OCI-M1 (cell line): ENCODE measurements around the gene FBXO3.

Experiments
- DNase-seq: peaks from one replicate; lab custom pipeline; 2025; lab: John Stamatoyannopoulos, UW

FBXO3 gene

GRCh38 chr11:33772300-33772699, 2.0 kb downstream of the FBXO3 start:
- DNase-seq, result no peak

DNA sequence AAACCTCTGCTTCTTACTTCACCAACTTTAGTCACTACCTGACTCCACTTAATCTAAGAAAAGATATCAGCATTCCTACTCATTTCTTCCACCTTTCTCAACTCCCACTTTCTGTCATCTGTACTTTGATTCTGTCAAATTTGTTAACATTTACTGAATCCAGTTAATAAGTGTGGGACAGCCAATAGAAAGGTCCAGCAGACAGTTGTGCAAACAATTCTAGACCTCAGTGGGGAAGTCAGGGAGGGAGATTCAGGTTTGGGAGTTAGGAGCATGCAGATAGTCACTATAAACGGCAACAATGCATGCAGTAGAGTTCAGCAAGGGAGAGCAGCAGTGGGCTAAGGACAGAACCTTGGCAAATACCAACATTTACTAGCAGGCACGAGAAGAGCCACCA, 4.1 kb downstream of the FBXO3 start:
- no peak for DNase-seq

- DNase-seq, result no peak
Measured at GRCh38 chr11:33769542-33769941, 4.8 kb downstream of the FBXO3 start.

GRCh38 chr11:33767624-33768023, 6.7 kb downstream of the FBXO3 start:
- no peak for DNase-seq

DNA sequence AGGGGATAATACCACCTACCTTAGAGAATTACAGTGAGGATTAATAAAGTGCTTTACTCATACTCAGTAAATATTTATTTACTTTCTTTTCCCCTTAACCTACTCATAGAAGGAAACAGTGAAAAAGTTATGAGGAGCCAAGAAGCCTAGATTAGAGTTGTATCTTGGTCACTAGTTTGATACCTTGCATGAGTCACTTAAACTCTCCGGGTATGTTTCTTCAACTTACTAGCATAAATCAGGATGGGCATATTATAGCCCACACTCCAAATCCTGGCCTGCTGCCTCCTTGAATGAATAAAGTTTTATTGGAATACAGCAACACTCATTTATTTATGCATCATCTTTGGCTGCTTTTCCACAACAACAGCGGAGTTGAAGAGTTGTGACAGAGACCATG, 8.2 kb downstream of the FBXO3 start:
- no peak for DNase-seq

- no peak for DNase-seq
Measured at GRCh38 chr11:33761471-33761870, 12.8 kb downstream of the FBXO3 start.

GRCh38 chr11:33753304-33753967, 20.9 kb downstream of the FBXO3 start:
- no peak for DNase-seq

DNA sequence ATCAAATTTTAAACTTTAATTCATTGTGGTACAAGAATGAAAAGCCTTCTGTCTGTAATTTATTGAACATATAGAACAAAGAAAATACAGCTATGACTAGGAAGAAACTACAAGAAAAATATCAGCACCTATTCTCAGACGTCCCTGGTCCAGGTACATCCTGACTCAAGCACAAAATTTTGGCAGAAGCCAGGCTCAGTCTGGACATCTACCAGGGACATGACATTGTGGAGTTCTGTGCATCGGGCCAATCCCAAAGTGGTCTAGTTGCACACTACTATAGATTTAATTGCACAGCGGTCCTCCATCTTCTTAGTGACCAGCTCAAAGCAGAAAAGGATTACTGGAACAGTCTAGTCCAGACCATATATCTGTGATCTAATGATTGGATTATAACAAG, 22.4 kb downstream of the FBXO3 start:
- DNase-seq, result no peak

DNA sequence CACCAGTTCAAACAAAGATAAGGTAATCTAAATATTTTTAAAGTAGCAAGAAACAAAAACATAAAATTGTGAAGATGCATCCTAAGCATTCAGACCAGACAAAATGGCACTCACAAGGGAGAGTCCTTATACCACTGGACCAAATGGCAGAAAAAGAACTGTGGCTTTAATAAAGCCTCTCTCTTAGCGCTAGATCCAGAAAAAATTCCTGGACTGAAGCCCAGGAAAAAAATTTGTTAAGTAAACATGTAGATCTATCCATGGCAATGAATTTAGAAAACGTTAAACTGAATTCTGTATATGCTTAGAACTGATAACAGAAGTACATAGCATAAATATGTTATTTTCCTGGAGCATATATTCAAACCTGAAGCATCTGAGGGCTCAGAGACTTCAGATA, 26.3 kb downstream of the FBXO3 start:
- DNase-seq, result no peak

- DNase-seq, result no peak
Measured at GRCh38 chr11:33743291-33743690, 31.0 kb downstream of the FBXO3 start.

DNA sequence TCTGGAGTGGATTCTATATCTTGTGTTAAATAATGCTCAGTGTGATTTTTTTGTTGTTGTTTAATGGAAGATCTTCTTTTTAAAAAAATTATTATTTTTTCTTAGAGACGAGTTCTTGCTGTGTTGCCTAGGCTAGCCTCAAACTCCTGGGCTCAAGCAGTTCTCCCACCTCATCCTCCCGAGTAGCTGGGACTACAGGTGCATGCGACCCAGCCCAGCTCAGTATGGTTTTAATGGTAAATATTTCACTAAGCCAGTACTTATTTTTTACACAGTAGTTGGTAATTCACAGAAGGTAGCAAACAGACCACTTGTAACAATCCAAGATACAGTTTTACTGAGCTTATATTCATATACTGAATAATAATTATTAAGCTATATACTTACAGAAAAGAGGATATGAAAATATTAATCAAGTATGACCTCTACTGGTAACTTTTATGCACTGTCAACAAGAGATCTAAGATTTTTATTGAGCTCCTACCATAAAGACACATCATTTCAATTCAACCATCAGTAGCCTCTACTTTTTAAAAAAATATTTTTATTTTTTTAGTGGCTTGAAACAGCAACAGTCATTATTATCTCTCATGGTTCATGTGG, 32.0 kb downstream of the FBXO3 start:
- DNase-seq, result peak; percentile 62

DNA sequence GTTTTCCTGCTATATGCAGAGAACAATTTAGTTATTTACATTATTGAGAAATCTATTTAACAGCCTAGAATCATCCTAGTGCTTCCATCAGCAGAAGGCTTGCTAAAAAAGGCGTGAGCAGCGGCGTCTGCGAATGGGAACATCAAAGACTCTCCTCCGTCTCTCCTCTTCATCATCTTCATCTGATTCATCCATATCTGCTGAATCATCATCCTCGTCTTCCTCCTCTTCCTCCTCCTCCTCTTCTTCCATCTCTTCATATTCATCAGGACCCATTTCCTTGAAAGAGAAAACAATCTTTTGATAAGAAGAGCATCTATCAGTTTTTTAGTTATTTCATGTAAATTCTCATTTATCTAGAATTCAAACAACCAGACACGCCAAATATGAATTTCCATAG, 32.5 kb downstream of the FBXO3 start:
- no peak for DNase-seq

DNA sequence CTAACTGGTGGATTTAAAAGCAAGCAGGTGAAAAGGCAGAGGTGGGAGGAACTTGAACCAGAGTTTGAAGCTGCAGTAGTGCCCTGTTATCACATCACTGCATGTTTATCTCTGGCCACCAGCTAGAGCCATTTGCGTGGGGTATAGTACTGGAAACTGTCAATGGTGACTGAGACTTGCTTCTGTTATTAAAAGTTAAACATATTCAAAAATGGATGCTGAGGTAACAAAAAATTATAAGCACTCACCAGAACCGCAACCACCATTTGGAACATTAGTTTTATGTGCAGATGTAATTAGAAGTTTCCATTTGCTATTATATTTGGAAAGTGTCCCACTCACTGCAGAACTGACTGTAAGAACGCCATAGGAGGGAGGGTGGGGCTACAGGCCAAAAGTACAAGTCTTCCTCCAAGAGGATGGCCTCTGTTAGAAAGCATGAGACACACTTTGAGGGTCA, 36.9 kb downstream of the FBXO3 start:
- DNase-seq, result peak; percentile 88

GRCh38 chr11:33736148-33736812, 38.0 kb downstream of the FBXO3 start, which contains the start of gene CD59:
Gene CD59 (minus strand): TSS chr11:33736423. CDS start chr11:33722445, 13,978 bp downstream.
- DNase-seq, result peak; percentile 95

DNA sequence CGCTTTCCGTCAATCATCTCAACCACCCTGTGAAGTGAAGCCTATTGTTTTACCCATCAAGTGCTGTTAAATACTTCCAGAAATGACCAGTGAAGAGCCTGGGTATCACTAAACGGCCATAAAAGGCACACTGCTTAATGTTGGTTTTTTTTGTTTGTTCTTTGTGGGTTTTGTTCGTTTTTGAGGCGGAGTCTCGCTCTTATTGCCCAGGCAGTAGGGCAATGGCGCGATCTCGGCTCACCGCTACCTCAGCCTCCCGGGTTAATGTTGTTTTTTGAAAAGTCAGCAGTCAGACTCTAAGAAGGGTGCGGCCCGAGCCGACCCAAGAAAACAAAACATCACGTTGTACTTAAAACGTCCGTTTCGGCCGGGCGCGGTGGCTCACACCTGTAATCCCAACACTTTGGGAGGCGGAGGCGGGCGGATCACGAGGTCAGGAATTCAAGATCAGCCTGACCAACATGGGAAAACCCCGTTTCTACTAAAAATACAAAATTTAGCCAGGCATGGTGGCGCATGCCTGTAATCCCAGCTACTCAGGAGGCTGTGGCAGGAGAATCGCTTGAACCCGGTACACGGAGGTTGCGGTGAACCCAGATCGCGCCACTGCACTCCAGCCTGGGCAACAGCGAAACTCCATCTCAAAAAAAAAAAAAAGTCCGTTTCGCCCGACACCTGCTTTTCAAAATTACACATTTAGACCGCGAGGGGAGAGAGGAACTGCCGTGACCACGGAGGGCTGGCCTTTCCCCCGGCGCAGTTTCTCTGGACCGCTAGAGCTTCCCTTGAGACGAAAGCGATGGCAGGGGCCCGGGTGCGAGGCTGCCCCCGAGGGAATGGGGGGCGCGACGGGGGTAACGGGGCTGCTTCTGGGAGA, 38.8 kb downstream of the FBXO3 start:
- peak; percentile 75 for DNase-seq

GRCh38 chr11:33734441-33735270, 39.7 kb downstream of the FBXO3 start:
- DNase-seq, result peak; percentile 50

DNA sequence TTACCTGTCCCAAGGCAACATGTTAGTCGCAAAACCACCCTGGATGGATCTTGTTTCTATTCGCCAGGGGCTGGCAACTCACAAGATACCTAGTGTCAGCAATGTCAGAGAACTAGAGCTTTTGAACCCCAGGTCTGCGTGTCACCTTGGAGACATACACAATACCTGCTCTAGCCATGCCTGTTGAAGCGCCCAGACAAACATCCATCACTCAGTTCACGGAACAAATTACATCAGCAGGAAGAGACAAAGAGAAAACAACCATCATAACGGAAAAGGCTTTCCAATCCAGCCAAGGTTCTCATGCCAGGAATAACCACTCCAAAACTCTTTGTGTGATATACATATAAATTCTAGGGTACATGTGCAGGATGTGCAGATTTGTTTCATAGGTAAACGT, 40.3 kb downstream of the FBXO3 start:
- no peak for DNase-seq

DNA sequence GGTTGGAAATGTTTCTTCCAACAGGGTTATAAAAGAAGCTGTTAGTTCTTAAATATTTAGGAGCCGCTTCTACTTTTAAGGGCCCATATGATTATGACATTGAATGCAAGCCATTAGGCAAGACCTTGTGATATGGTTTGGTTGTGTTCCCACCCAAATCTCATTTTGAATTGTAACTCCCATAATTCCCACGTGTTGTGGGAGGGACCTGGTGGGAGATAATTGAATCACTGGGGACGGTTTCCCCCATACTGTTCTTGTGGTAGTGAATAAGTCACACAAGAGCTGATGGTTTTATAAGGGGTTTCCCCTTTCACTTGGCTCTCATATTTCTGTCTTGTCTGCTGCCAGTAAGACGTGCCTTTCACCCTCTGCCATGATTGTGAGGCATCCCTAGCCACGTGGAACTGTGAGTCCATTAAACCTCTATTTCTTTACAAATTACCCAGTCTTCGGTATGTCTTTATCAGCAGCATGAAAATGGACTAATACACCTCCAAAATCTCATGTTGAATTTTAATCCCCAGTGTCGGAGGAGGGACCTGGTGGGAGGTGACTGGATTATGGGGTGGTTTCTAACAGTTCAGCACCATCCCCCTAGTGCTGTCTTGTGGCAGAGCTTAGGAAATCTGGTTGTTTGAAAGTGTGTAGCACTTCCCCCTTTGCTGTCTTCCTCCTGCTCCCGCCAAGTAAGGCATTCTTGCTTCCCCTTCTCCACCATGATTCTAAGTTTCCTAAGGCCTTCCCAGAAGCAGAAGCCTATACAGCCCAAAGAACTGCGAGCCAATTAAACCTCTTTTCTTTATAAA, 42.4 kb downstream of the FBXO3 start:
- DNase-seq, result peak; percentile 62

- no peak for DNase-seq
Measured at GRCh38 chr11:33730716-33731115, 43.6 kb downstream of the FBXO3 start.

GRCh38 chr11:33729072-33729664, 45.2 kb downstream of the FBXO3 start:
- peak; percentile 28 for DNase-seq
